Activated CD8-positive, alpha-beta T cell treated with anti-CD3 and anti-CD28 coated beads for 36 hours (primary cell): ENCODE results near the gene SPRR1A. TPM values are rescaled to one million over a fixed set of nuclear protein-coding genes. Genes with fewer than 3 reads are reported as not detected.

Experiments
- ATAC-seq: fragments of 200-7000 bp; cut with Tn5 transposase; one replicate; pipeline ENCODE4 v1.10.0; 2021; ENCODE audit warnings: mild to moderate bottlenecking, moderate library complexity
- CTCF ChIA-PET: fragments of 350-600 bp; sonication (Branson Sonifier 250); formaldehyde crosslinking; loops from one replicate; lab custom pipeline; 2021; ENCODE audit warnings: antibody characterized with exemption; lab: Charles Lee
- POLR2A ChIA-PET: fragments of 350-600 bp; sonication (Branson Sonifier 250); formaldehyde crosslinking; loops from one replicate; lab custom pipeline; 2021; ENCODE audit warnings: antibody characterized with exemption; lab: Charles Lee
- DNase-seq: peaks from one replicate; pipeline ENCODE4 v3.0.0-alpha.2; 2020
- H3K27ac Mint-ChIP-seq: one replicate; pipeline ENCODE4 v1.8.0; 2021; ENCODE audit warnings: mild to moderate bottlenecking, mixed read lengths
- H3K27me3 Mint-ChIP-seq: one replicate; pipeline ENCODE4 v1.8.0; 2021; ENCODE audit warnings: mixed read lengths
- H3K36me3 Mint-ChIP-seq: one replicate; pipeline ENCODE4 v1.8.0; 2021; ENCODE audit warnings: low read depth, mixed read lengths
- H3K4me1 Mint-ChIP-seq: one replicate; pipeline ENCODE4 v1.8.0; 2021; ENCODE audit warnings: low read depth, mixed read lengths
- H3K4me3 Mint-ChIP-seq: one replicate; pipeline ENCODE4 v1.8.0; 2021; ENCODE audit warnings: mild to moderate bottlenecking, moderate library complexity, mixed read lengths
- H3K9me3 Mint-ChIP-seq: one replicate; pipeline ENCODE4 v1.8.0; 2021; ENCODE audit warnings: mixed read lengths
- intact Hi-C: fragments of 100-400 bp; cut with micrococcal nuclease; formaldehyde crosslinking; loops from one replicate; pipeline ENCODE4 v1.10.0; 2022
- total RNA-seq, 2 experiments: library from RNA; stranded (reverse); gene quantifications; one replicate each; pipeline ENCODE4 v1.2.3, GENCODE V29; 2021
- TF ChIP-seq, protein P1 (sequence below): fragments of 200-600 bp; IDR thresholded peaks from one replicate; pipeline ENCODE4 v1.8.0; 2022; ENCODE audit warnings: antibody characterized with exemption, mild to moderate bottlenecking

Gene SPRR1A
- total RNA-seq, 2 experiments from 2014 or later = not detected

- H3K36me3 Mint-ChIP-seq = no peaks in the 10 kb centered on the region
- TF ChIP-seq, protein P1, sequence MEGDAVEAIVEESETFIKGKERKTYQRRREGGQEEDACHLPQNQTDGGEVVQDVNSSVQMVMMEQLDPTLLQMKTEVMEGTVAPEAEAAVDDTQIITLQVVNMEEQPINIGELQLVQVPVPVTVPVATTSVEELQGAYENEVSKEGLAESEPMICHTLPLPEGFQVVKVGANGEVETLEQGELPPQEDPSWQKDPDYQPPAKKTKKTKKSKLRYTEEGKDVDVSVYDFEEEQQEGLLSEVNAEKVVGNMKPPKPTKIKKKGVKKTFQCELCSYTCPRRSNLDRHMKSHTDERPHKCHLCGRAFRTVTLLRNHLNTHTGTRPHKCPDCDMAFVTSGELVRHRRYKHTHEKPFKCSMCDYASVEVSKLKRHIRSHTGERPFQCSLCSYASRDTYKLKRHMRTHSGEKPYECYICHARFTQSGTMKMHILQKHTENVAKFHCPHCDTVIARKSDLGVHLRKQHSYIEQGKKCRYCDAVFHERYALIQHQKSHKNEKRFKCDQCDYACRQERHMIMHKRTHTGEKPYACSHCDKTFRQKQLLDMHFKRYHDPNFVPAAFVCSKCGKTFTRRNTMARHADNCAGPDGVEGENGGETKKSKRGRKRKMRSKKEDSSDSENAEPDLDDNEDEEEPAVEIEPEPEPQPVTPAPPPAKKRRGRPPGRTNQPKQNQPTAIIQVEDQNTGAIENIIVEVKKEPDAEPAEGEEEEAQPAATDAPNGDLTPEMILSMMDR = no peak
- peaks cover 6% of the 10 kb centered on the region for H3K27me3 Mint-ChIP-seq
- DNase-seq = no peak
- intact Hi-C loops = no loop called here
- no peak overlapping the region for H3K27ac Mint-ChIP-seq
- ChIA-PET CTCF (no interaction called here), POLR2A (no interaction called here)
- no peak overlapping the region for H3K4me3 Mint-ChIP-seq
- H3K4me1 Mint-ChIP-seq = no peaks in the 10 kb centered on the region
- no peaks in the 10 kb centered on the region for H3K9me3 Mint-ChIP-seq
- no peak for ATAC-seq
Measured at GRCh38 chr1:152961226-152961891, 22.5 kb upstream of the SPRR1A start.

DNA sequence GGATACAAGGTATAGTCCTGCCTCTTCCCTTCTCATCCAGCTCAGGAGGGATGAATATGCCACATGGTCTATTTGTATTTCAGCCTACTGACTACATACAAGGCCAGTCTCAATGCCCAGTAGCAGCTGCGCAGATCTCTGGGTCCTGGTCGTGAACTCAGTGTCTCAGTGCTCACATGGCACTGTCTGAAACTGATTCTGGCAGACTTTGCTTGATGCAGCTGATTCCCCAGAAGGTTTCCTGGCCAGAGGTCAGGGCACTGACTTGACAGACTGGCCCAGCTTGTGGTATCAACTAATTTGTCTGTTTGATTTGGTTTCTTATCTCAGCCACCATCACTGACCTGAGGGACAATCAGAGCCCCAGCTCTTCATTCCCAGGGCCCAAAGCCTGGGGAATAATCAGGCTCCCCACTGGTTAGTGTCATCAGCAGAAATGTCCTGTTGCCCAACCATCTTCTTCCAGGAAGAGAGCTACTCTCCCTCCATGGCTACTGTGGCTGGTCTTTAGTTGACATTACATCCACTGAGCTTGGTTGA lies 20.9 kb upstream of the SPRR1A start:
- H3K27ac Mint-ChIP-seq = no peak overlapping the region
- H3K9me3 Mint-ChIP-seq = no peaks in the 10 kb centered on the region
- no peak for ATAC-seq
- no peaks in the 10 kb centered on the region for H3K4me1 Mint-ChIP-seq
- no peaks in the 10 kb centered on the region for H3K36me3 Mint-ChIP-seq
- peaks cover 7% of the 10 kb centered on the region for H3K27me3 Mint-ChIP-seq
- no peak overlapping the region for H3K4me3 Mint-ChIP-seq
- DNase-seq = no peak
- TF ChIP-seq, protein P1 = no peak
- CTCF ChIA-PET = no interaction called here
- intact Hi-C loops = no loop called here
- POLR2A ChIA-PET = no interaction called here

- H3K9me3 Mint-ChIP-seq = no peaks in the 10 kb centered on the region
- no peak overlapping the region for H3K4me3 Mint-ChIP-seq
- ATAC-seq (no peak), DNase-seq (no peak)
- H3K4me1 Mint-ChIP-seq = no peaks in the 10 kb centered on the region
- H3K36me3 Mint-ChIP-seq = no peaks in the 10 kb centered on the region
- H3K27me3 Mint-ChIP-seq = peaks cover 7% of the 10 kb centered on the region
- CTCF ChIA-PET = no interaction called here
- H3K27ac Mint-ChIP-seq = no peak overlapping the region
- intact Hi-C loops = no loop called here
- POLR2A ChIA-PET = no interaction called here
- TF ChIP-seq, protein P1 = no peak
Measured at GRCh38 chr1:152964536-152964935, 19.3 kb upstream of the SPRR1A start.

- Mint-ChIP-seq H3K4me1 (no peaks in the 10 kb centered on the region), H3K27me3 (peaks cover 7% of the 10 kb centered on the region), H3K27ac (no peak overlapping the region), H3K36me3 (no peaks in the 10 kb centered on the region), H3K4me3 (no peak overlapping the region), H3K9me3 (no peaks in the 10 kb centered on the region)
- CTCF ChIA-PET = no interaction called here
- intact Hi-C loops = no loop called here
- ATAC-seq = no peak
- TF ChIP-seq, protein P1 = no peak
- POLR2A ChIA-PET = no interaction called here
- no peak for DNase-seq
Measured at GRCh38 chr1:152965853-152966252, 18.0 kb upstream of the SPRR1A start.

DNA sequence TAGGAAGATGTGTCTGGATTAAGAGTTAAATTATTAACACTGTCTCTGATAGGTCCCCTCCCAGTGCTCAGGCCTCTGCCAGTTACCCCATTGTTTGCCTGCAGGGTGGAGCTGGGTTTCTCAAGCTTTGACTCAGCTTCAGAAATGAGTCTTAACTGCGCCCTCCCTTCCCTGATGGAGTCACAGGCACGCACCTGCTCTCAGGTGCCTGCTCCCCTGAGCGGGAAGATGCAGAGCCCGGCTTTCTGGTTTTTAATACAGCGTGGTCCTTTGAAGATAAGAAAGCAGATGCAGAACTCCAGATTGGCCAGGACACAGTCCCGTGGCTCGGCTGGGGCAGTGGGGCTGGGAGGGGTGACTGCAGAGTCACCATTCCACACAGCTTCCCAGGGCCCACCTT lies 16.7 kb upstream of the SPRR1A start:
- TF ChIP-seq, protein P1 = no peak
- ATAC-seq (no peak), DNase-seq (no peak)
- Mint-ChIP-seq H3K36me3 (no peaks in the 10 kb centered on the region), H3K27ac (no peak overlapping the region), H3K9me3 (no peaks in the 10 kb centered on the region), H3K4me1 (no peaks in the 10 kb centered on the region), H3K27me3 (peaks cover 11% of the 10 kb centered on the region), H3K4me3 (no peak overlapping the region)
- CTCF ChIA-PET = no interaction called here
- POLR2A ChIA-PET = no interaction called here
- intact Hi-C loops = no loop called here
